Activated CD8-positive, alpha-beta memory T cell treated with anti-CD3 and anti-CD28 coated beads, Interleukin-2, amount 50 U/mL, for 48 hours (primary cell): ENCODE data around the gene MELTF.
A peak's percentile ranks its signal among the peaks of the same experiment; 100 is the strongest.

ENCODE experiments used
- DNase-seq: peaks from one replicate; pipeline ENCODE4 v3.0.0-alpha.2; 2020

The MELTF gene

DNA sequence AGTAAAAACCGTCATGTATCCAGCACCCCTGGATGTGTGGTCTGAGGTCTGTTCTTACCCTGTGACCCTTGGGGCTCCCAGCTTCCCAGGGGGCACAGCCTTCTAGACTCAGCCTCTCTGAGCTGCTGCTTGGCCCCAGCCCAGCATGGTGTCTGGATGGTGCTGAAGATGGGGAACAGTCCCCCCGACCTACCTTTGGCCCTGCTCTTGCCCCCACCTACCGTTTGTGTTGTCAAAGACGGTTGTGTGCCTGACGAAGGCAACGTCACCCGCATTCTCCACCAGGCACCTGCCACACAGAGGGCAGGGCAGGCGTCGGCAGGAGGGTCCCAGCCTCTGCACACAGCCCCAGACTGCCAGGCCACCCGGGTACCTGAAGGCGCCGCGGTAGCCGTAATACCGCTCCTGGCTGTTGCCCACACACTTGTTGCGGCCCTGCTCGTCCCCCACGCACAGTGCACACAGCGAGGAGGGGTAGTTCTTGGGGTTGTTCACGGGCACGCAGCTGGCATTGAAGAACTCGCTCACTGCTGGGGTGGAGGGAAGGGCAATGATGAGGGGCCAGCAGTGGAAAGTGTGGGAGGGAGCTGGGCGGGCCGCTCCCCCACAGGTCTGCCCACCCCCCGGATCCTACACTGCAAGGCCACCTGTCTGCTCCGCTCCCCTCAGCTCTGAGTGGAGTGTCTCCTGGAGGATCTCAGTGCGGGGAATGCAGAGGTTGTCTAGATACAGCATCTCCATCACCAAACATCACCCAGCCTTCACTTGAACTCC, 21.0 kb downstream of the MELTF start:
- no peak for DNase-seq

DNA sequence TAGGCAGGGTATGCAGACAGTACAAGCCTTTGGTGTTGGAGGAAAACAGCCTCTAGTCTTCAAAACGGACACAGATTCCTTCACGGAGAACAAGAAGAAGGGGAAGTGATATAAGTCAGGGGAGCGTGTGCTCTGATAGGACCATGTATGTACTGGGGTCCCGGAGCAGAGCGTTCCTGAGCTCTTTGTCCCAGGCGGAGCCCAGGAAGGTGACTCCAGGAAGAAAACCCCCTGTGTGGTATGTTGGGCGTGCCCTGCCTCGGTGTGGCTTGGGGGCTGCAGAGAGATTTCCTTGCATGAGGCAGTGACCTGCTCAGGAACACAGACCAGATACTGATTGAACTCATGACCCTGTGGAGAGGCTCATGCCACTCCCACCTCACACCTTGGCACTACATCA, 21.7 kb downstream of the MELTF start:
- no peak for DNase-seq

DNA sequence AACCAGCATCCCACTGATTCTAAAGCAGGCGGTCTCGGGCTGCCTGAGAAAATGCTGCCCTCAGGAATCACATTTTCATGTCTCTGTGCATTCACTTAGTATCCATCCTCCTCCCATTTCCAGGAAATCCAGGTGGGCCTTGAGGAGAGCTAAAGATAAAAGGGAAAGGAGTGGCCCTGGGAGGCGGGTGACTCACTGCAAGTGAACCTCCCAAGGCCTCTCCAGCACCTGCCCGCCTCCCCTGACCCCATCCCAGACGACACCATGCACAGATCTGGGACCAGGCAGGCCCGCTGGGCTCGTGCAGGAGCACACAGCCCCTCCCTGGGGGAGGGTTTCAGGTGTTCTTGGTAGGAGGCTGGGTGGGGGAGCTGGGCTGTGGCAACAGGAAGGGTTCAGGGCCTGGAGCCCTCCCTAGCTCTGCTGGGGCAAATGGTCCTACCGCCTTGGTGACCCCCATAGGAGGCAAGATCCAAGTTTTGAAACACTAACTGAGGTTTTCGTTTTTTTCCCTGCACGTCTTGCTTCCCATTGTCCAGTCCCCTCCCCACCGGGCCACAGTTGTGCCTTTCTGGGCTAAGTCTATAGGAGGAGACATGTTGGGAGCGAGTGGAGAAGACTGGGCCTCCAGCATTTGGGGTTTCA, 22.2 kb downstream of the MELTF start:
- no peak for DNase-seq

DNA sequence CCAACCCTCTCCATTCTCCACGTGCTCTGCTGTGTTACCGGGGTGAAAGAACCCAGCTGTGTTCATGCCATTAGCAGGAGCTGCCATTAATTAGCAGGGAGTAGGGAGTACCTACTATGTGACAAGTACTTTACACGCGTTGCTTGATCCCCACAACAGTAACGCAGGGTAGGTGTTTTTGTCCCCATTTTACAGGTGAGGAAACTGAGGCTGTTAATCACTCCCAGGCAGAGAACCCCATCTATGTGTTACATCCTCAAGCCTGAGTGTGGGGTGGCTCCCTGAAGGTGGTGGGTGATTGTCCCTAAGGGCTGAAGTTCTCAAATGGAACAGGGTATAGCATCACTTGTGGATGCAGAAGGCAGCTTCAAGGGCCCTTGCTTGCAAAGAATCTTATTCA, 22.8 kb downstream of the MELTF start:
- DNase-seq, result no peak

DNA sequence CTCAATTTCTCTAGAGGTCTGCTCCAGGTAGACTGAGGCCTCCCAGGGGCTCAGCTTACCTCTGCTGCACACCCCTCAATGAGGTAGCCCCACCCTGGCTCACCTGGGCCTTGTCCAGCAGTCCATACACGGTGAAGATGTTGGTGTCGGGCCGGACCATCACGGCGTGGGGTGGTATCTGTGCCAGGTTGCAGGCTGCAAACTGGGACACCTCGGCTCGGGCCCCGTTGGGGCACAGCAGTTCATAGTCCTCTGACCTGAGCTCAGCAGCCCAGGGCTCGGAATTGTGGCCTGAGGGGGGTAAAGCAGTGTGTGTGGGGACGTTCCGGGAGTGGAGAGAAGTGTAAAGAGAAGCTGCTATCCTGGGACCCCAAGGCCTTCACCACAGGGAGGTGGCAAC, 23.2 kb downstream of the MELTF start:
- no peak for DNase-seq

DNA sequence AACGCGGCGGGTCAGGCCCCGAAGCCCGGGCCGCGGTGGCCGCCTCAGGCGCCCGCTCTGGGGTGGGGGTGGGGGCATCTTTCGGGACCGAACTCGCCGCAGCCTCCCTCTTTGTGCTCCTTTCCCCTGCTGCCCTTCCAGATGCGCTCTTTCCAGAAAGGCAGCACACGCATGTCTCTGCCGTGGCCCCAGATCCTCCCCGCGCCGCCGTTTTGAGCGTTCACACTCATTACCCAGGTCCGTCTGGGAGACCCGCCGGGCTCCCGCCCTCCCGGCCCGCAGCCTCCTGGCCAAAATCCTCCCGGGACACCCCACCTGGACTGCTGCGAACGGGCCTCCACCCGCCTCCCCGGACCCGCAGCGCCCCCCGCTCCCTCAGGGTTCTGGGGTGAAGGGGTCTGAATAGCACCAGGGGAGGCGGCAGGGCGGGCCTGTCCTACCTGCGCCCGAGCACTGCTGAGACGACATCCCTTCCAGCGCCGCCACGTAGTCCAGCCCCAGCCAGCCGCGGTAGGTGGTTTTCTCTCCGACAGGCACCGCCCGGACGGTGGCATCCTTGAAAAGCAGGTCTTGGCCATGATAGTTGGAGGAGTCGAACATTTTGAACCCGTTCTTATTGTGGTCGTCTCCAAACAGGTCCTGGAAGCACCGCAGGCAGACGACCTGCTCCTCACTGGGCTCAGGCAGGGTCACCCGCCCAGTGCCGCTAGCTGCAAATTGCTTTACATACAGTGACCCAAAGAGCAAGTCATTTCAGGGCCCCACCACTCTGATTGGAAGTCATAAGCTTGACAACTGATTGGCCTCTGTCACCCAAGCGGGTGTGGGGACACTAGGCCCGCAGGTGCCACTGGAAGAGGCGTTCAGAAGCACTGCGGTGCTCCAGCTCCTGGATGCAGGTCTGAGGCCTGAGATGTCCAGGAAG, 25.9 kb downstream of the MELTF start:
- DNase-seq, result peak; percentile 71

DNA sequence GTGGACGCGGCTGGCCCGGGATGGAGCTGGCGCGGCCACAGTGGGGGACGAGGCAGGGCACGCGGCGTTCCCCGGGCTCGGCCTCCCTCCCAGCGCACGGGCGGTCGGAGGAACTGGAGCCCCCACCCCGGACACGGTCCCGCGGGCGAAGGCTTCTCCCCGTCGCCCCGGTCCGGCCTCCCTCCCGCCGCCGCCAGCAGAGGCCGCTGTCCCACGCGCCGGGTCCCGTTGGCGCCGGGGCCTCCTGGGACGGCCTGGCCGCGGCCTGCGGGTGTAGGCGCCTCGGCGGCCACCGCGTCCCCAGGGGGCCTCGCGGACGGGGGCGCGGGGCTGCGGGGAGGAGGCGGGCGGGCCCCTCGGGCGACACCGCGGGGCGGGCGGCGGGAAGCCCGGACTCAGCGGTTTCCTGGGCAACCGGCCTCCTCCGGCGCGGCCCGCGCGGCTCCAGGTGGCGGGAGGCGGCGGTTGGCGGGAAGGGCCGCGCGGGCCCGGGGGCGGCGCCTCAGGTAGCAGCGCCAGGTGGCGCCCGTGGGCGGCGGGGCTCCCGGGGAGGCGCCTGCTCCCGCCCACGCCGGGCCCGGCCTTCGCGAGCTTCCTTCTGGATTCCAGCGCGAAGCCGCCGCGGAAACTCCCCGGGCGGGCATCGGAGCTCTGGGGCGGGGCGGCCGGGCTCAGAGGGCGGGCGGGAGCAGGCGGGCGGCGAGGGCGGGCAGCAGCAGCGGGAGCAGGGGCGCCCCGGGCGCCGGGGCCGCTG, 26.7 kb downstream of the MELTF start:
- DNase-seq, result peak; percentile 90

DNA sequence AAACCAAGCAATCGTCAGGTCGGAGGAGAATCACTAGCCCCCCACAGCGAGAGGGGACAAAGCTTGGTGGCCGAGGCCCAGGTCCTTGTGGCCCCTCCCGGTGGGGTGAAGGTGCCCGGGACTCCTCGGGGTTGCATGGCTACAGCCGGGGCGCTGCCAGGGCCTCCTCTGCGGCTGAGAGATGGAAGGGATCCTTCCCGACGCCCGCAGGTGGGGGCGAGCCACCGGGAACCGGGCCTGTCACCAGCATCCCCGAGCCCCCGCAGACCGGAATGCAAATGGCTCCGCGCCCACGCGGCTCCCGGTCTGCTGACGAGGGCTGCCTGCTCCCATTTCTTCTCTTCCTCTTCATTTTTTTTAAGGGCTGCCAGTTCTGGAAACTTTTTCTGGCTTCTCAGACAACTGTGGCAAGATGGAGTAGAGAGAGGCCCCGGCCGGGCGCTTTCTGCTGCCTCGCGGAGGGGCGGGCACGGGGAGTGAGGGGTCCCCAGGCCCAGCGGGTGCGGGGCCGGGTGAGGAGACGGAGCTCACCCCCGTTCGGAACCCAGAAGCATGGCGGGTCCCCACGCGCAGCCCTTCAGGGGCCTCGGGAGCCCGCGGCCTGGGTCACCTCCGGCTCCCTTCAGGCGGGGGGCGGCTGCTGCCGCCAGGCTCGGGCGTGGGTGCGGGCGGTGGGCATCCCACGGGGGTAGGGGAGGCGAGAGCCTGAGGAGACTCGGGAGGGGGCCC, 27.5 kb downstream of the MELTF start:
- no peak for DNase-seq

DNA sequence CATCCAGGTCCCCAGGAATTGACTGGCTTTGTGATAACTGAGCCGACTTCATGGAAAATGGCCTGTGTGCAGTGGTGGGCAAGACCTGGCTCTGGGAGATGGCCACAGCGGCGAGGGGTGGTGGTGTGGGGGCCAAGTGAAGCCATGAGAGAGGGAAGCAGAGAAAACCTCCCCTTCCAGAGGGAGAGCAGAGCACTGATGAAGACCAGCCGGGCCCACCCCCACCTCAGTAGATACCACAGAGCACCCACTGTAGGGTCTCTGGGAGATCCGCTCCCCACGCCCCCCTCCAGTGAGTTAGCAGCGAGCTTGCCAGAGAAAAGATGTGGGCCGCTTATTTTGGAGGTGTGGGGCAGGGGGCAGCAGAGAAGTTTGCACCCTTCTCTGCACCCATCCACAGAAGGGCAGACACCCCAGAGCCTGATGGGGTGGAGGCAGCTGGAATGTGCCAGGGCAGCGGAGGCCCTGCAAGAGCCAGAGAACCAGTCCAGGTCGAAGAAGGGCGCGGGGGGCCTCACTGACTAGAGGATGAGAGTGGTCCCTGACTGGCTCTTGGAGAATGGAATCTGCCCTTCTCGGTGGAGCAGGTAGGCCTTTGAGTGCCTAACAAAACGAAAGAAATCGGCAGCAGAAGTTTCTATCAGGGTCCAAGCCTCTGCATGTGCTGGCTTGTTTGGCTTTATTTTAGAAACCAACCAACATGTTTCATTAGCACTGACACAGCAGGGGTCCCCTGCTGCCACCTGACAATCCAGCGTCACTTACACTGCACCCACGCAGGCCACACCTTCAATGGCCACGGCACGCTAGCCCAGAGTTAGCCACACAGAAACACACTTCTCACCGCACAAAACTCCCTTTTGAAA, 28.3 kb downstream of the MELTF start:
- DNase-seq, result no peak

DNA sequence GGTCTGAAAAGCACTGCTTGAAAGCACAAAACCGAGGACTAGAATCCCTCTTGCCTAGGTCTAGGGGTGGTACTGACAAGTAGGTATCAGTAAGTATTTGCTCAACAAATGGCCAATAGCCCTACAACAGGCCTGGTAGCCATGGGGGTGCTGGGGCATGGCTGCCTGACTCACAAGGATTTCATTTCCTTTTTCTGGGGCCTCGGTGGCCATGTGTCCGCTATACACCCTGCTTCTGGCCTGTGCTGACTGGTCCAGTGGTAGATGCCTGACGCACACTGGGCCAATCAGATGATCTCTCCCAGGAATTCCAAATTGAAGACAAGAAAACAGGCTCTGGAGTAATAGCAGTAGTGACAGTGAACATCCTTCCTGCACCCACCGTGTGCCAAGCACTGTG, 29.4 kb downstream of the MELTF start:
- no peak for DNase-seq

DNA sequence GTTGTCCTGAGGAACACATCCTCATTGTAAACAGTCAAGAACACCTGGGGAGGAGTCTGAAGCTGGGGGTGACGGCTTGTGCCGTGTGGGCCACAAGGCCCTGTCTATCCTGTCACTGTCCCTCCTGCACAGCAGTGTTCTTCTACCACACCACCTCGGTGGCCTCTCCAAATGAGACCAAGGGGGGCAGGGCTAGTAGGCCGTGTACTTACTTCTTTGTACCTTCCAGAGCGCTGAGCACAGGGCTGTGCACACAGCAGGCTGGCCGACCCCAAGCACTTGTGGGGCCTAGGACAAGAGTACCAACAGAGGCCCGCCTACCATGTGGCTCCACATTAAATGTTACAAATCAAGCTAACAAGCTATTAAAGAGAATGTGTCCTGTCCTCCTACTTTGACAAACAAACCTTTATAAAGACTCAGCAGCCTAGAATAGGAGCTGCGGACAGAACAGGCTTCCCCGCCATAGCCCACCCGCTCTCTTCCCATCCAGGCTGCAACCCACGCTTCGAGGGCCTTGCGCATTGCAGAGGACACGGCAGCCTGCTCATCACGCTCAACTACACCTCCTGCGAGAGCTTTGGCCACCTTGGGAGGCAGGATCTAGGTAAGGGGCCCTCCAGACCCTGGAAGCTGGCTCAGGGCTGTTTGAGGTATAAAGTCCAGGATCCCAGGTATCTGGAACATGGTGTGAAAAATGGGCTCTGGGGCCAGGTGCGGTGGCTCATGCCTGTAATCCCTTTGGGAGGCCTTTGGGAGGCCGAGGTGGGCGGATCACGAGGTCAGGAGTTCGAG, 30.5 kb downstream of the MELTF start:
- DNase-seq, result no peak

DNA sequence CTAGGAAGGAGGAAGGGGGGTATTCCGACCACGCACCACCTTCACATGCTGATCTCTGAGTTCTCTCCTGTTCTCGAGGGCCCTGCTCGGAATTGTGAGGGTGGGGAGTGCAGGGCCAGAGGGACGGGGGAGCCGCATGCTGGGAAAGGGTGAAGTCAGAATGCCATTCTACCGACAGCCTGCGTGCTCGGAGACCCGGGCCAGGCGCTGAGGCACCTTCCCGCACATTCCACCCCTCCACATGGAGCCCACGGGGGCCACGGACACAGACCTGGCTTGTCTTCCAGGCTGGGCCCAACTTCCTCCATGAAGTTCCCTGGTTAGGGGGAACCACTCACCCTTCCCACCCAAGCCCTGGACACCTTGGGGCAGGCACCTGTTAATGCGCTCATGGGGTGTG, 32.3 kb downstream of the MELTF start:
- no peak for DNase-seq

DNA sequence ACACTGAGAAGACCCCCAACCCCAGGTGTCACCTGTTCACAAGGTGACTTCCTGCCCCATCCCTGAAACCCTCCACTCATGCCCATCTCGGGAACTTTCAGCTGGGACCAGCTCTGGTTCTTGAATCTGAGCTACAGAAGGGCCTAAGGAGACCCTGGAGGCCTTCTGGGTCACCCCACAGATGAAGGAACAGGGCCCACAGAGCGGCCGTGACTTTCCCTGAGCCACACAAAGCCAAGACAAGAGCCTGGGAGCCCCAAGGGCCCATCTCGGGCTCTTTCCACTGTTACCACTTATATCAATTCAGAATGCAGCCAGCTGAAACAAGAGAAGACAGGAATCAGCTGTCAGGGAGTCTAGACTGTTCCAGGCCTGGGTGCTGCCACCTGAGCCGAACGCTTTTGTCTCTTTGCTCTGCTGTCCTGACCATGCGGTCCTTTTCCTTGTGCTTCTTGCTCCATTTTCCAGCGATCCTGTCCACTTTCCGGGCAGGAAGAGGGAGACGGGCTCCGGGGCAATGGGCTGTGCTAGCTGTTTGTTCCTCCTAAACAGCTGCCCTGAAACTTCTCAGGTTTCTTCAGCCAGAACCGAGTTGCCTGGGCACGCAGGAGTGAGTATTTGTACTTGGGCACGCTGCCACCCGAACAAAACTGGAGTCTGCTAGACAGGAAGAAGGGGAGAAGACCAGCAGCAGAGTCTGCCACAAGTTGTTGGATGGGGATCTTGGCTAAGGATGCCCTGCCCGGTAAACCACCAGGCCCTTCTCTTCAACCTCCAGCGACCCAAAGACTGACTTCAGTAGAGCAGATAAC, 33.0 kb downstream of the MELTF start:
- DNase-seq, result no peak

DNA sequence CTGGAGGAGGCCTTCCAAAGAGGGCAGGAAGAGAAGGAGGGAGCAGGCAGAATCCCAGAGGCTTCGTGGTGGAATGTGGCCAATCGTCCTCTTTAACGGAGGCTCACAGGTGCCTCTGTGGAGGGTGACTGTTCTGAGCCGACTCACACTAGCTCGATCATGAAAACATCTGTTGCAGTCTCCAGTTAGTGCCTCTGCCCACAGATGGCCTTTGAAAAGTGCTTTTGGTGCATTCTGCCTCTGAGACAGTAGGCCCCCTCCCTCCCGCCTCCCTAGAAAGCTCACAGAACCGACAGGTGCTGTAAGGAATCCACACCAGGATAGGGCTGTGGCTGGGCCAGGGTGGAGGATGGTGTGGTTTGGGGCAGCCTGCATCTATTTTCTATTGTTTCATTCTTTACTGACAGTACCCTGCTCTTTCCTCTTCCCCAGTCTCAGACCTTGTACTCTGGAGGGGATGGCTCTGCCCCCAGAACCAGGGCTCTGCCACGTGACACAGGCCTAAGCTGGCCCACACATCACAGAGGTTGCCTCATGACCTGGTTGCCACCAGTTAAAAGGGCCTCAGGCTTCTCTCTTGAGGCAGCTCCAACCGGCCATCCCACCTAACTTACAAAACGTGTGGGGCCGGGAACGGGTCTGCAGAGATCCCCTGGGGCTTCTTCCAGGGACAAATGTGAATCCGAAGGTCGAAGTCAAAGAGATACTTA, 33.8 kb downstream of the MELTF start:
- no peak for DNase-seq

DNA sequence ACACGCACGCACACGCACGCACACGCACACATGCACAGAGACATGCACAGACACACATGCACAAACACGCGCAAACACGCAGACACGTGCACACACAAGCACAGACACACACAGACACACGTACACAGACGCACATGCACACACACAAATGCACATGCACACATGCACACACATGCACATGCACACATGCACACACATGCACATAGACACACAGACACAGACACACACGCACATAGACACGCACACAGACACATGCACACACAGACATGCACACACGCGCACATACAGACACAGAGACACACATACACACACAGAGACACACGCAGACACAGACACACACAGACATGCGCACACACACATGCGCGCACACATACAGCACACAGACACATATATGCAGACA, 34.6 kb downstream of the MELTF start:
- DNase-seq, result no peak

DNA sequence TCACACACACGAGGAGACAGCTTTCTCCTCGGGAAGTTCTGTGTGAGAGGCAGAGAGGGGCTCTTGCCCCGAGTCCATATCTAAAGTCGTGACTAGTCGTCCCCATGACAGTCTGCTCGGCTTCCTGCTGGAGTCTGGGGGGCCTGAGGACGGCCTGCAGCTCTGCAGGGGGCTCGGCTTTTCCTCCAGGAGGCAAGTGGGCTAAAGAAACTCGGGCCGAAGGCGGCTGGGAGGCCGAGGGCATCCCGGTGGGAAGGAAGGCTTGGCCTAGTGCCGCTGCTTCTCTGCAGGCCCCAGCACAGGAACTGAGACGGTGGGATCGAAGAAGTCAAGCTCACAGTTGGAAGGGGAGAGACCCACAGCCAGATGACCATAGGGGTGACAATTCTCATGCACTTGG, 35.6 kb downstream of the MELTF start:
- DNase-seq, result no peak

DNA sequence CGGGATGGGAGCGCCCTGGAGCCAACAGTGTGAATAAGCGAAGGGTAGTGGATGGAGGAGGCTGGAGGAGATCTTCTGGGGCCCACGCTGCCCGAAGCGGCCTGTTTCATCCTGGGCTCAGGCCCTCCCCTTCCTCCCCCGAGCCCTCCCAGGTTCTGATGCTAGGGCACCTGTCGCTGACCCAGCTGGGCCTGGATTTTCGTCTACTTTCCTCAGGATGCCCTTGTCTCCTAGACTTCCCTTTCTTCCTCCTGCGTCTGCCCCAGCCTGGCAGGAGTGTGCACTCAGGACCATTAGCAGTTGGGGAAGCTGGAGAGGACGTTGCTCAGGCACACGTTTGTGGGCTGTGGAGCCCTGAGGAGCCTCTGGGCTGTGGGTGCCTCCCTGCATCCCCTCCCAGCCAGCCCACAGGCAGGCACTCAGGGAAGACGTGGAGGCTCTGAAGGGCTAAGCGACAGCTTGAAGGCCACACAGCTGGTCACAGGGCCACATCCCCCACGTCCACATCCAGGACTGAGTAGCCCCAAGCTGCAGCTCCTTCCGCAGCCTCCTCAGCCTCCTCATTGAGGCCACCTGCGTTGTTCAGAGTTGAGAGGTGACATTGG, 37.1 kb downstream of the MELTF start:
- no peak for DNase-seq
